ENCODE measurements around the gene SLC4A7.

The SLC4A7 gene

GRCh38 chr3:27323087-27323570, 161.1 kb downstream of the SLC4A7 start:
- no peak for DNase-seq (ENCODE audit: low read depth)
